HG03378 (cell line): ENCODE measurements around the gene SHQ1.

Experiments used
- ATAC-seq: cut with Tn5 transposase; IDR thresholded peaks from one replicate; pipeline ENCODE4 v1.9.1; 2021; ENCODE audit warnings: mild to moderate bottlenecking, moderate library complexity; ENCODE audit not compliant: unreplicated experiment

The SHQ1 gene

GRCh38 chr3:72855001-72855400 lies 6.8 kb upstream of the SHQ1 start:
- ATAC-seq: no peak

GRCh38 chr3:72848703-72849081 lies 447 bp upstream of the SHQ1 start:
- ATAC-seq: peak; percentile 54

- ATAC-seq: no peak
Observed at GRCh38 chr3:72847282-72847681, 963 bp downstream of the SHQ1 start.

- ATAC-seq: no peak
Observed at GRCh38 chr3:72846166-72846565, 2.1 kb downstream of the SHQ1 start.

- ATAC-seq: peak; percentile 39
Observed at GRCh38 chr3:72844436-72844993, 3.7 kb downstream of the SHQ1 start.

GRCh38 chr3:72839057-72839456 lies 9.2 kb downstream of the SHQ1 start:
- ATAC-seq: no peak

GRCh38 chr3:72836923-72837322 lies 11.3 kb downstream of the SHQ1 start:
- ATAC-seq: no peak

- no peak for ATAC-seq
Observed at GRCh38 chr3:72836416-72836815, 11.8 kb downstream of the SHQ1 start.

GRCh38 chr3:72830452-72831223 lies 17.6 kb downstream of the SHQ1 start:
- ATAC-seq: no peak

GRCh38 chr3:72829701-72830100 lies 18.5 kb downstream of the SHQ1 start:
- no peak for ATAC-seq

GRCh38 chr3:72821161-72821781 lies 27.0 kb downstream of the SHQ1 start:
- ATAC-seq: peak; percentile 20

- ATAC-seq: no peak
Observed at GRCh38 chr3:72820415-72820814, 27.8 kb downstream of the SHQ1 start.

GRCh38 chr3:72818905-72819304 lies 29.3 kb downstream of the SHQ1 start:
- no peak for ATAC-seq

- ATAC-seq: no peak
Observed at GRCh38 chr3:72818092-72818773, 30.0 kb downstream of the SHQ1 start.

GRCh38 chr3:72816862-72817355 lies 31.3 kb downstream of the SHQ1 start:
- peak; percentile 73 for ATAC-seq

- peak; percentile 61 for ATAC-seq
Observed at GRCh38 chr3:72814308-72814707, 33.9 kb downstream of the SHQ1 start.

- no peak for ATAC-seq
Observed at GRCh38 chr3:72812201-72812600, 36.0 kb downstream of the SHQ1 start.

GRCh38 chr3:72811571-72811970 lies 36.7 kb downstream of the SHQ1 start:
- no peak for ATAC-seq

GRCh38 chr3:72810659-72811434 lies 37.4 kb downstream of the SHQ1 start:
- ATAC-seq: no peak

GRCh38 chr3:72810063-72810462 lies 38.2 kb downstream of the SHQ1 start:
- no peak for ATAC-seq

GRCh38 chr3:72804361-72804760 lies 43.9 kb downstream of the SHQ1 start:
- ATAC-seq: no peak
